ENCODE results near the gene TCF7L1. TPM values are rescaled to one million over a fixed set of nuclear protein-coding genes. Genes with fewer than 3 reads are reported as not detected.

The TCF7L1 gene
- total RNA-seq, 1 experiment from 2014 or later = 3.0 TPM

GRCh38 chr2:85247610-85248009 lies 114.4 kb downstream of the TCF7L1 start:
- H3K4me3 Mint-ChIP-seq (ENCODE audit: low read depth, unreplicated experiment) = no peak overlapping the region
- intact Hi-C loops (cut with micrococcal nuclease; ENCODE audit: unreplicated experiment) = no loop called here
- no peak for DNase-seq
- H3K9me3 Mint-ChIP-seq (ENCODE audit: low read depth, unreplicated experiment) = no peaks in the 10 kb centered on the region
- BruUV-seq (replicated peaks) = no TSS peak
- no peak overlapping the region for H3K27ac Mint-ChIP-seq (ENCODE audit: unreplicated experiment)
- H3K4me1 Mint-ChIP-seq (ENCODE audit: low read depth, unreplicated experiment) = no peaks in the 10 kb centered on the region
- H3K36me3 Mint-ChIP-seq (ENCODE audit: insufficient read depth, unreplicated experiment) = no peaks in the 10 kb centered on the region
- CTCF ChIA-PET = interaction anchor here (0.6 kb wide), 1 partner anchor 9 kb away, joined by 6 read pairs; no protein-coding TSS in a partner anchor
- no peak for TF ChIP-seq CTCF (IDR thresholded peaks at IDR 0.05; ENCODE audit: unreplicated experiment)
- H3K27me3 Mint-ChIP-seq (ENCODE audit: unreplicated experiment) = peaks cover 22% of the 10 kb centered on the region

- no peak for TF ChIP-seq CTCF (IDR thresholded peaks at IDR 0.05; ENCODE audit: unreplicated experiment)
- H3K4me3 Mint-ChIP-seq (ENCODE audit: low read depth, unreplicated experiment) = no peak overlapping the region
- H3K27ac Mint-ChIP-seq (ENCODE audit: unreplicated experiment) = no peak overlapping the region
- no peaks in the 10 kb centered on the region for H3K36me3 Mint-ChIP-seq (ENCODE audit: insufficient read depth, unreplicated experiment)
- H3K4me1 Mint-ChIP-seq (ENCODE audit: low read depth, unreplicated experiment) = no peaks in the 10 kb centered on the region
- H3K27me3 Mint-ChIP-seq (ENCODE audit: unreplicated experiment) = peaks cover 13% of the 10 kb centered on the region
- no peak for DNase-seq
- intact Hi-C loops (cut with micrococcal nuclease; ENCODE audit: unreplicated experiment) = no loop called here
- CTCF ChIA-PET = interaction anchor here (0.7 to 1.1 kb wide), 2 partner anchors 219 to 292 kb away, joined by 3 to 4 read pairs; no protein-coding TSS in a partner anchor
- no peaks in the 10 kb centered on the region for H3K9me3 Mint-ChIP-seq (ENCODE audit: low read depth, unreplicated experiment)
- no TSS peak for BruUV-seq (replicated peaks)
Measured at GRCh38 chr2:85248773-85249509, 115.7 kb downstream of the TCF7L1 start.

- no TSS peak for BruUV-seq (replicated peaks)
- CTCF ChIA-PET = no interaction called here
- Mint-ChIP-seq H3K27me3 (ENCODE audit: unreplicated experiment) (peaks cover 2% of the 10 kb centered on the region), H3K36me3 (ENCODE audit: insufficient read depth, unreplicated experiment) (no peaks in the 10 kb centered on the region), H3K4me1 (ENCODE audit: low read depth, unreplicated experiment) (peaks cover 5% of the 10 kb centered on the region), H3K9me3 (ENCODE audit: low read depth, unreplicated experiment) (no peaks in the 10 kb centered on the region), H3K4me3 (ENCODE audit: low read depth, unreplicated experiment) (no peak overlapping the region), H3K27ac (ENCODE audit: unreplicated experiment) (no peak overlapping the region)
- no peak for DNase-seq
- no peak for TF ChIP-seq CTCF (IDR thresholded peaks at IDR 0.05; ENCODE audit: unreplicated experiment)
- intact Hi-C loops (cut with micrococcal nuclease; ENCODE audit: unreplicated experiment) = no loop called here
Measured at GRCh38 chr2:85250045-85250444, 116.9 kb downstream of the TCF7L1 start.

- no peak overlapping the region for H3K27ac Mint-ChIP-seq (ENCODE audit: unreplicated experiment)
- CTCF ChIA-PET = no interaction called here
- no TSS peak for BruUV-seq (replicated peaks)
- intact Hi-C loops (cut with micrococcal nuclease; ENCODE audit: unreplicated experiment) = no loop called here
- peaks cover 16% of the 10 kb centered on the region for H3K4me1 Mint-ChIP-seq (ENCODE audit: low read depth, unreplicated experiment)
- H3K9me3 Mint-ChIP-seq (ENCODE audit: low read depth, unreplicated experiment) = no peaks in the 10 kb centered on the region
- no peaks in the 10 kb centered on the region for H3K27me3 Mint-ChIP-seq (ENCODE audit: unreplicated experiment)
- peaks cover 5% of the 10 kb centered on the region for H3K36me3 Mint-ChIP-seq (ENCODE audit: insufficient read depth, unreplicated experiment)
- DNase-seq = no peak
- H3K4me3 Mint-ChIP-seq (ENCODE audit: low read depth, unreplicated experiment) = no peak overlapping the region
- TF ChIP-seq CTCF (IDR thresholded peaks at IDR 0.05; ENCODE audit: unreplicated experiment) = no peak
Measured at GRCh38 chr2:85251070-85251616, 118.0 kb downstream of the TCF7L1 start.

Data from Calu3 (cell line).